Measurements from ENCODE around the gene KIF1B. TPM values are rescaled to one million over a fixed set of nuclear protein-coding genes. Genes with fewer than 3 reads are reported as not detected.

KIF1B gene
- total RNA-seq, 4 donors from 2014 or later = 45.7 to 63.5 (median 52.1) TPM

DNA sequence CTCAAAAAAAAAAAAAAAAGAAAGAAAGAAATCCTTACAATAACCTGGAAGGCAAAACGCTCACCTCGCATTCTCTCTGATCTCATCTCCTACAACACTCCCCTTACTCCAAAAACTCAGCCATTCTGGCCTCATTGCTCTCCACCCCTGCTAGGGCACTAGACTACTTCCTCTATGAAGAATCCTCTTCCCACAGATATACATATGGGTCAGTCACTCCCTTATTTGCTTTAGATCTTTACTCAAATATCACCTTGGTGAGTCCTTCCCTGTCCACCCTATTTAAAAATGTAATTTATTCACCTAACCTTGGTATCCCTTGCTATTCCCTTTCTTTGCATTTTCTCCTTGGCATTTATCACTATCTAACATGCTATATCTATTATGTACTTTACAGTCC, 24.6 kb upstream of the KIF1B start:
- no peak for DNase-seq (ENCODE audit: low spot score)
- ATAC-seq (ENCODE audit: low FRiP score) = no peak
- TF ChIP-seq, protein P1, sequence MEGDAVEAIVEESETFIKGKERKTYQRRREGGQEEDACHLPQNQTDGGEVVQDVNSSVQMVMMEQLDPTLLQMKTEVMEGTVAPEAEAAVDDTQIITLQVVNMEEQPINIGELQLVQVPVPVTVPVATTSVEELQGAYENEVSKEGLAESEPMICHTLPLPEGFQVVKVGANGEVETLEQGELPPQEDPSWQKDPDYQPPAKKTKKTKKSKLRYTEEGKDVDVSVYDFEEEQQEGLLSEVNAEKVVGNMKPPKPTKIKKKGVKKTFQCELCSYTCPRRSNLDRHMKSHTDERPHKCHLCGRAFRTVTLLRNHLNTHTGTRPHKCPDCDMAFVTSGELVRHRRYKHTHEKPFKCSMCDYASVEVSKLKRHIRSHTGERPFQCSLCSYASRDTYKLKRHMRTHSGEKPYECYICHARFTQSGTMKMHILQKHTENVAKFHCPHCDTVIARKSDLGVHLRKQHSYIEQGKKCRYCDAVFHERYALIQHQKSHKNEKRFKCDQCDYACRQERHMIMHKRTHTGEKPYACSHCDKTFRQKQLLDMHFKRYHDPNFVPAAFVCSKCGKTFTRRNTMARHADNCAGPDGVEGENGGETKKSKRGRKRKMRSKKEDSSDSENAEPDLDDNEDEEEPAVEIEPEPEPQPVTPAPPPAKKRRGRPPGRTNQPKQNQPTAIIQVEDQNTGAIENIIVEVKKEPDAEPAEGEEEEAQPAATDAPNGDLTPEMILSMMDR (IDR thresholded peaks at IDR 0.05) = no peak

DNA sequence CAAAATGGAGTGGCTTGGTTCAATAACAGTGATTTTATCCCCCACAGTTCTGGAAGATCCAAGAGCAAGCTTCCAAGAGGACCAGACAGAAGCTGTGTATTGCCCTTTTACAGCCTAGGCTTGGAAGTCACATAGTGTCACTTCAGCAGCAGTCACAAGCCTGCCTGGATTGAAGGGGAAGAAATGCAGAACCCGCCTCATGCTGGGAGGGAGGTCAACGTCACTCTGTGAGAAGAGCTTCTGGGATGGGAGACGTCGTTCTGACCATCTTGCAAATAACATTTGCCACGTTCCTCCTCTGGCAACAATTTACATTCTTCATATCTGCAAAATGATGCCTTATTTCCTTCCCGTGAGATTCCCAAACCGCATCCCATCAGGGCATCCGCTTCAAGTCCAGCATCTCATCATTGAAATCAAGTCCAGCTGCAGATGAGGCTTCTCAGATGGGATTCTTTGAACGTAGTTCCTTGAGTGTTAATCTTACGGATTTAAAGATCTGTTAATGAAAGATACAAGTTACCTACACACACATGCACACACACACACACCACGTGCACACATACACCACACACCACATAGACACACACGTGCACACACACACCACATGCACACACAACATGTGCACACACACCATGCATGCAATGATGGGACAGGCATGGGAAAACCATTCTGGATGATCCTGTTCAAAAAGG, 23.9 kb upstream of the KIF1B start:
- ATAC-seq (ENCODE audit: low FRiP score) (no peak), DNase-seq (ENCODE audit: low spot score) (no peak)
- TF ChIP-seq, protein P1 (IDR thresholded peaks at IDR 0.05) = no peak

DNA sequence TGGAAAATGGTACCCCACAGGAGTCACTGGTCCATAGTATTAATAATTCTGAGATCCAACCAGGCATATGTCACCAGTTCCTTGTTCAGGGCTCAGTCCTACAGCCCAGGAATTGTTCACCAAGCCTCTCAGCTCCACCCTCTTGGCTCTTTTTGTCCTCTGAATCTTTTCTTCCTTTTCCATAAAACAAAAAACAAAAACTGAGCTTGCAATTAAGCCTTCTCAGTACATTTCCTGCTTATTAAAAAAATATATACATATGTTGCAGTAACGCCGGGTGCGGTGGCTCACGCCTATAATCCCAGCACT, 23.4 kb upstream of the KIF1B start:
- ATAC-seq (ENCODE audit: low FRiP score) (no peak), DNase-seq (ENCODE audit: low spot score) (no peak)
- TF ChIP-seq, protein P1 (IDR thresholded peaks at IDR 0.05) = no peak

DNA sequence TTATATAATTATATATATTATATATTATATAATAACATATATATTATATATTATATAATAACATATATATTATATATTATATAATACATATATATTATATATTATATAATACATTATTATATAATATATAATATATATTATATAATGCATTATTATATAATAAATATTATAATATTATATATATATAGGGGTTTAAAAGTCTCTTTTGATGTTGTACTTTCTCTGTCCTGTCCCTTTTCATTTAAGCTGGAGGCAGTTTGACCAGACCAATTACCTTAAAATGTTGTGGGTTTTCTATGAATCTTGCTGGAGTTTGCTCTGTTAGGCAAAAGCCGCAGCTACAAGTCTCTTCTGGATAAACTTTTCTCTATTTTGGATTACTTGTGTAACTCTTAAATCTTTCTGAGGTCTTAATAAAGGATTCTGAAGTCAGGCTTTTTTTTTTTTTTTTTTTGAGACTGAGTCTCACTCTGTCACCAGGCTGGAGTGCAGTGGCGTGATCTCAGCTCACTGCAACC, 22.2 kb upstream of the KIF1B start:
- DNase-seq (ENCODE audit: low spot score) (no peak), ATAC-seq (ENCODE audit: low FRiP score) (no peak)
- TF ChIP-seq, protein P1 (IDR thresholded peaks at IDR 0.05) = no peak

DNA sequence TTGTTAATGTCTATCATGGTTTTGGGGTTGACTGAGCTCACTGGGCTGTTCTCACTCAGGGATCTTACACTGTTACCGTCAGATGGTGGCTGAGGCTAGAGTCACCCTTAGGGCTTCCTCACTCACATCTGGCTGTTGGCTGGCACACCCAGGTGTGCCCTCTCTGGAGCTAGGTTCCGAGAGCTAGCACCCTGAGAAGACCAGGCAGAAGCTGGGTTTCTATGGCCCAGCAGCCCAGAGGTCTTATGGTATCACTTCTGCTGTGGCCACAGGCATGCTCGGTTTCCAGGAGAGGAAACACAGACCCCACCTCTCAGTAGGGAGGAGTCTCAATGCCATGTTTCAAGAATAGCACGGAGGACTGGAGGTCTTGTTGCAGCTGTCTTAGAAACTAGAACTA, 20.7 kb upstream of the KIF1B start:
- ATAC-seq (ENCODE audit: low FRiP score) = no peak
- TF ChIP-seq, protein P1 (IDR thresholded peaks at IDR 0.05) = no peak
- DNase-seq (ENCODE audit: low spot score) = no peak

DNA sequence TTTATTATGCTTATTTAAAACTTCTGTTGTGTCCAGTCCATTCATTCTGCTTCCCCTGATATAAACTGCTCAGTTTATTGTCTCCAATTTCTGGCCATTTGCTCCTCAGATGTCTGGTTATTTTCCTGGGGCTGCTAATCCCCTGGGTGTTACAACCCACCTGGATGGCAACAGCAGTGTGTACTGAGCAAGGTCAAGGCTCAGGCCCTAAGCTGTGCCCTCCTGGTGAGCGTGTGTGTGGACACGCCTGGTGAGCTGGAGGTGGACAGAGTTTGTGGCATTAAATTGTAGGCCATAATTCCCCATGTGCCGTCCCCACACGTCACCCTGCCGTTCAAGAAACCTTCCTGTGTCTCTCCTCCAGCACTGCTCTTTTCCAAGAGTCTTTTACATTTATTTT, 18.1 kb upstream of the KIF1B start:
- ATAC-seq (ENCODE audit: low FRiP score) (no peak), DNase-seq (ENCODE audit: low spot score) (no peak)
- TF ChIP-seq, protein P1 (IDR thresholded peaks at IDR 0.05) = no peak

DNA sequence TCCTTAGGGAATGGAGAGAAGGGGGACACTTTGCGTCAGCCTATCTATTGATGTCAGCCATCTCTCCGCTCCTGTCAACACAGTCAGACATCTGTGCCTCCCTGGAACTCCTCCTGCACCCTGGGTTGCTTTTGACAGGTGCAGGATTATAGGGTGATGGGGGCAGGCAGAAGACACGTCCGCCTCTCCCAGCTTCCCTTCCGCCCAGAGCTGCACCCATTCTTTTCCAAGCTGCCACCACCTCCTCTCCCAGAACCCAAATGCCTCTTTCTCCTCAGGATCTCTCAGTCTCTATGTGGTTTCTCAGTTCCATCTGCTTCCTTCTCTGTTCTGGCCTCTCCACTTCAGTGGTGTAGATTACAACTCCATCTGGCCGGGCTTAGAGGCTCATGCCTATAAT, 17.1 kb upstream of the KIF1B start:
- TF ChIP-seq, protein P1 (IDR thresholded peaks at IDR 0.05) = no peak
- no peak for ATAC-seq (ENCODE audit: low FRiP score)
- DNase-seq (ENCODE audit: low spot score) = no peak

Data from omental fat pad (tissue), 4 donors.